Measurements from ENCODE around the gene ADCYAP1.

The ADCYAP1 gene

GRCh38 chr18:911025-911424 is 6.4 kb downstream of the ADCYAP1 start:
- DNase-seq: no peak

GRCh38 chr18:911486-911885 is 6.8 kb downstream of the ADCYAP1 start:
- no peak for DNase-seq

GRCh38 chr18:916562-916961 is 11.9 kb downstream of the ADCYAP1 start:
- DNase-seq: no peak

GRCh38 chr18:919078-919477 is 14.4 kb downstream of the ADCYAP1 start:
- no peak for DNase-seq

GRCh38 chr18:923144-923866 is 18.6 kb downstream of the ADCYAP1 start:
- DNase-seq: no peak

- DNase-seq: no peak
Observed at GRCh38 chr18:924987-925386, 20.3 kb downstream of the ADCYAP1 start.

- DNase-seq: no peak
Observed at GRCh38 chr18:926946-927345, 22.3 kb downstream of the ADCYAP1 start.

GRCh38 chr18:933082-933481 is 28.4 kb downstream of the ADCYAP1 start:
- DNase-seq: no peak

GRCh38 chr18:934518-935133 is 30.0 kb downstream of the ADCYAP1 start:
- DNase-seq: peak; percentile 90

- DNase-seq: no peak
Observed at GRCh38 chr18:936941-937340, 32.3 kb downstream of the ADCYAP1 start.

- DNase-seq: no peak
Observed at GRCh38 chr18:939166-939565, 34.5 kb downstream of the ADCYAP1 start.

GRCh38 chr18:939958-940357 is 35.3 kb downstream of the ADCYAP1 start:
- no peak for DNase-seq

- no peak for DNase-seq
Observed at GRCh38 chr18:941331-941730, 36.7 kb downstream of the ADCYAP1 start.

GRCh38 chr18:944440-944839 is 39.8 kb downstream of the ADCYAP1 start:
- no peak for DNase-seq

- DNase-seq: no peak
Observed at GRCh38 chr18:949724-950631, 45.3 kb downstream of the ADCYAP1 start.

GRCh38 chr18:950882-951495 is 46.3 kb downstream of the ADCYAP1 start:
- DNase-seq: no peak

GRCh38 chr18:955384-956066 is 50.9 kb downstream of the ADCYAP1 start:
- no peak for DNase-seq

GRCh38 chr18:957829-958228 is 53.2 kb downstream of the ADCYAP1 start:
- DNase-seq: no peak

- no peak for DNase-seq
Observed at GRCh38 chr18:959854-960253, 55.2 kb downstream of the ADCYAP1 start.

Data from NCI-H524 treated with DMSO at 0.1 percent for 48 hours (cell line).